Bronchus fibroblast of lung (primary cell): Measurements from ENCODE around the gene OR8H2. TPM values are rescaled to one million over a fixed set of nuclear protein-coding genes. Genes with fewer than 3 reads are reported as not detected.

Experiments used
- total RNA-seq: library from RNA; depleted of rRNA; stranded (reverse); fragments of >200 nt; gene quantifications from 2 replicates; pipeline ENCODE4 v1.2.3, GENCODE V29; 2015

The OR8H2 gene, protein sequence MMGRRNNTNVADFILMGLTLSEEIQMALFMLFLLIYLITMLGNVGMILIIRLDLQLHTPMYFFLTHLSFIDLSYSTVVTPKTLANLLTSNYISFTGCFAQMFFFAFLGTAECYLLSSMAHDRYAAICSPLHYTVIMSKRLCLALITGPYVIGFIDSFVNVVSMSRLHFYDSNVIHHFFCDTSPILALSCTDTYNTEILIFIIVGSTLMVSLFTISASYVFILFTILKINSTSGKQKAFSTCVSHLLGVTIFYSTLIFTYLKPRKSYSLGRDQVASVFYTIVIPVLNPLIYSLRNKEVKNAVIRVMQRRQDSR
- total RNA-seq = not detected in 2 replicates

DNA sequence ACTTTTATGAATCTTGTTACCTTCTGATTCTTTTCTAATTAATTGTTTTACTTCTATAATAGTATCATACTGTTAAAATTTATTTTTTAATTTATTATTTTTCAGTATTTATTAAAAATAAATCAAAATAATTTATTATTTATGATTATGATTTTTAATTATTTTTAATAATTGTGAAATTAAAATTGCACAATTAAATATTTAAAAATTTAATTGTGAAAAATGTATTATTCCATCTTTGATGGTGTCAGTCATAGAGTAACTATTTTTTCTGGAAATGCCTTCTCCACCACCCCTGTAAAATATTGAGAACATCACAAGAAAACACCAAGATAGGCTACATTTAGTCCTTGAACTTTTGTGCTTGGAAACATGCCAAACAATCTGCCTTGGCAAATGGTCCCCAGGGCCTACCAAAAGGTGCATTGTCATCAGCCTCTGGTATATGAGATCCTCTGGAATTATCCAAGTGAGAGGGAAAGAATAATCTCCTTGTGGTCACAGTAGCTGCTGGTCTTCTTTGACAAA lies at the start of gene OR8H2:
OR8H2 (plus strand) TSS at position 478 of the 528 bp plus-strand sequence. CDS start 1,356 bp downstream, outside the sequence.

DNA sequence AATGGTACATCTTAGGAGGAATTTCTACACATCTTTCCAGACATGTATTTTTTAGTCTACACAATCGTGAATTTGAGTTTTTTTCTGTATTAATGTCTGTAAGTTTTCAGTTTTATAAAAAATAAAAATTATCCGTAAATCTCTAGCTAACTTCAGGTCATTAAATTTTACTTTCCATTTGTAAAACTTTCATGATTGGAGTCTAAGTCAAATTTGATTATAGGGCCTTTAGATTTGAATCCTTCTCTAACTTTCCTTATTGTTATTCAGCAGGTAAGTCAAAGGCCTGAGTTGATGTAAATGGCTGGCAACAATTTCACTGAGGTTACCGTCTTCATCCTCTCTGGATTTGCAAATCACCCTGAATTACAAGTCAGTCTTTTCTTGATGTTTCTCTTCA lies 10.5 kb upstream of the OR8H2 start, which contains the start of gene OR8I2:
OR8I2 (plus strand) TSS at position 301 of the 400 bp plus-strand sequence; CDS start at position 301, 0 bp downstream.

DNA sequence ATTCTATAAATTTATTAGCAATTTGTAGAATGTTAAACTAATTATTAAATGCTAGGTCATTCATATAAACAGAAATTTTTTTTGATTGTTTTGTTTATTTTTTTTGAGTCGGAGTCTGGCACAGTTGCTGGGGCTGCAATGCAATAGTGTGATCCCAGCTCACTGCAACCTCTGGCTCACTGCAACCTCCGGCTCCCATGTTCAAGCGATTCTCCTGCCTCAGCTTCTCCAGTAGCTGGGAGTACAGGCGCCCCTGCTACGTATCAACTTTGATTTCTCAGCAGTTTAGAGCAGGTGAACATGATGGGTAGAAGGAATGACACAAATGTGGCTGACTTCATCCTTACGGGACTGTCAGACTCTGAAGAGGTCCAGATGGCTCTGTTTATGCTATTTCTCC lies 18.6 kb downstream of the OR8H2 start, which contains the start of gene OR8H3:
OR8H3 (plus strand) TSS at position 301 of the 400 bp plus-strand sequence; CDS start at position 301, 0 bp downstream.

GRCh38 chr11:56140151-56140661 lies 36.7 kb downstream of the OR8H2 start, which contains the start of gene OR8J3:
TSS of gene OR8J3 (minus strand) at chr11:56140201. CDS start at chr11:56137718, 2,483 bp downstream.

Other genes starting within 250 kb of the OR8H2 start
- gene TRIM51, start 220.4 kb upstream of the OR8H2 start, total RNA-seq = not detected in 2 replicates
- not detected in 2 replicates for gene OR5W2, start 189.1 kb upstream of the OR8H2 start, total RNA-seq
- not detected in 2 replicates for gene OR5I1, start 167.3 kb upstream of the OR8H2 start, total RNA-seq
- not detected in 2 replicates for gene OR10AG1, start 133.7 kb upstream of the OR8H2 start, total RNA-seq
- not detected in 2 replicates for gene OR5F1, start 109.1 kb upstream of the OR8H2 start, total RNA-seq
- not detected in 2 replicates for gene OR5AS1, start 76.0 kb upstream of the OR8H2 start, total RNA-seq
- not detected in 2 replicates for gene OR8I2, start 10.4 kb upstream of the OR8H2 start, total RNA-seq
- not detected in 2 replicates for gene OR8H3, start 18.7 kb downstream of the OR8H2 start, total RNA-seq
- not detected in 2 replicates for gene OR8J3, start 36.5 kb downstream of the OR8H2 start, total RNA-seq
- gene OR8K5, start 56.6 kb downstream of the OR8H2 start, total RNA-seq = not detected in 2 replicates
- gene OR5J2, start 72.9 kb downstream of the OR8H2 start, total RNA-seq = not detected in 2 replicates
- not detected in 2 replicates for gene OR5T2, start 130.6 kb downstream of the OR8H2 start, total RNA-seq
- not detected in 2 replicates for gene OR5T3, start 148.6 kb downstream of the OR8H2 start, total RNA-seq
- not detected in 2 replicates for gene OR5T1, start 170.5 kb downstream of the OR8H2 start, total RNA-seq
- gene OR8H1, start 188.6 kb downstream of the OR8H2 start, total RNA-seq = not detected in 2 replicates
- not detected in 2 replicates for gene OR8K3, start 211.5 kb downstream of the OR8H2 start, total RNA-seq
- not detected in 2 replicates for gene OR8K1, start 242.4 kb downstream of the OR8H2 start, total RNA-seq